ENCODE data around the gene ARMC5. TPM values are rescaled to one million over a fixed set of nuclear protein-coding genes. Genes with fewer than 3 reads are reported as not detected.
"Not testable (repeated sequence)": the region's sequence is repeated elsewhere in the genome, so short reads cannot be mapped to it uniquely, and the experiment has no call there.

ARMC5 gene
- total RNA-seq, 4 donors from 2014 or later = 13.9 to 24.3 (median 19.4) TPM

- intact Hi-C loops (cut with DNase I; ENCODE audit: low total_unique reads) (loop anchor here (10.0 kb wide), 1 partner anchor 373 kb away; the partner anchor contains the start of gene ZNF267), in situ Hi-C loops (cut with MboI; ENCODE audit: low sequenced_read_pairs in 4 of 4) (loop anchor here in 3 of 4 donors (10.0 to 25.0 kb wide), 4 partner anchors 47 to 386 kb away; partner anchors contain the start of genes ZNF267 (in 2 of the 3) and ARMC5 (in 1 of the 3))
- Histone ChIP-seq H3K9me3 (no peaks in the 10 kb centered on the region), H3K36me3 (peaks cover 0 to 35% of the 10 kb centered on the region in 2 donors), H3K27ac (no peak overlapping the region), H3K4me3 (no peak overlapping the region), H3K4me1 (peaks cover 2 to 4% of the 10 kb centered on the region in 2 donors), H3K27me3 (no peaks in the 10 kb centered on the region)
- TF ChIP-seq, protein P1, sequence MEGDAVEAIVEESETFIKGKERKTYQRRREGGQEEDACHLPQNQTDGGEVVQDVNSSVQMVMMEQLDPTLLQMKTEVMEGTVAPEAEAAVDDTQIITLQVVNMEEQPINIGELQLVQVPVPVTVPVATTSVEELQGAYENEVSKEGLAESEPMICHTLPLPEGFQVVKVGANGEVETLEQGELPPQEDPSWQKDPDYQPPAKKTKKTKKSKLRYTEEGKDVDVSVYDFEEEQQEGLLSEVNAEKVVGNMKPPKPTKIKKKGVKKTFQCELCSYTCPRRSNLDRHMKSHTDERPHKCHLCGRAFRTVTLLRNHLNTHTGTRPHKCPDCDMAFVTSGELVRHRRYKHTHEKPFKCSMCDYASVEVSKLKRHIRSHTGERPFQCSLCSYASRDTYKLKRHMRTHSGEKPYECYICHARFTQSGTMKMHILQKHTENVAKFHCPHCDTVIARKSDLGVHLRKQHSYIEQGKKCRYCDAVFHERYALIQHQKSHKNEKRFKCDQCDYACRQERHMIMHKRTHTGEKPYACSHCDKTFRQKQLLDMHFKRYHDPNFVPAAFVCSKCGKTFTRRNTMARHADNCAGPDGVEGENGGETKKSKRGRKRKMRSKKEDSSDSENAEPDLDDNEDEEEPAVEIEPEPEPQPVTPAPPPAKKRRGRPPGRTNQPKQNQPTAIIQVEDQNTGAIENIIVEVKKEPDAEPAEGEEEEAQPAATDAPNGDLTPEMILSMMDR (IDR thresholded peaks at IDR 0.05 in 4 of 5, conservative IDR thresholded peaks at IDR 0.05 in 1 of 5) = no peak
- no peak for DNase-seq
- ATAC-seq = no peak
These were observed 42.1 kb downstream of the ARMC5 start for GRCh38 chr16:31501226-31501965.

- no peak for DNase-seq
- intact Hi-C loops (cut with DNase I; ENCODE audit: low total_unique reads) (loop anchor here (10.0 kb wide), 1 partner anchor 373 kb away; the partner anchor contains the start of gene ZNF267), in situ Hi-C loops (cut with MboI; ENCODE audit: low sequenced_read_pairs in 4 of 4) (loop anchor here in 3 of 4 donors (10.0 to 25.0 kb wide), 4 partner anchors 47 to 385 kb away; partner anchors contain the start of genes ZNF267 (in 2 of the 3) and ARMC5 (in 1 of the 3))
- Histone ChIP-seq H3K27me3 (no peaks in the 10 kb centered on the region), H3K4me3 (no peak overlapping the region), H3K4me1 (peaks cover 7 to 10% of the 10 kb centered on the region in 2 donors), H3K27ac (no peak overlapping the region), H3K9me3 (no peaks in the 10 kb centered on the region), H3K36me3 (peaks cover 0 to 29% of the 10 kb centered on the region in 2 donors)
- TF ChIP-seq, protein P1 (IDR thresholded peaks at IDR 0.05 in 4 of 5, conservative IDR thresholded peaks at IDR 0.05 in 1 of 5) = no peak
- no peak for TF ChIP-seq POLR2A (IDR thresholded peaks at IDR 0.05)
- ATAC-seq = no peak
These were observed 42.7 kb downstream of the ARMC5 start for GRCh38 chr16:31501966-31502348.

GRCh38 chr16:31502981-31503380 lies 43.7 kb downstream of the ARMC5 start:
- intact Hi-C loops (cut with DNase I; ENCODE audit: low total_unique reads) = loop anchor here (10.0 kb wide), 1 partner anchor 372 kb away; the partner anchor contains the start of gene ZNF267
- peaks cover 13 to 17% of the 10 kb centered on the region in 2 donors for H3K4me1 ChIP-seq
- no peak overlapping the region for H3K27ac ChIP-seq

DNA sequence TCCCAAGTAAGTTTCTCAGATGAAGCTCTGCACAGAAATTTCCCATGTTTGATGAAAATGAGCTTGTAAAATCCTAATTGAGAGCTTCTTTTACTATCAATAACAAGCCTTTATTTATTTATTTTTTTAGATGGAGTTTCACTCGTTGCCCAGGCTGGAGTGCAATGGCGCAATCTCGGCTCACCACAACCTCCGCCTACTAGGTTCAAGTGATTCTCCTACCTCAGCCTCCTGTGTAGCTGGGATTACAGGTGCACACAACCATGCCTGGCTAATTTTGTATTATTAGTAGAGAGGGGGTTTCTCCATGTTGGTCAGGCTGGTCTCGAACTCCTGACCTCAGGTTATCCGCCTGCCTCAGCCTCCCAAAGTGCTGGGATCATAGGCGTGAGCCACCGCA lies 44.3 kb downstream of the ARMC5 start:
- not testable (repeated sequence) for H3K4me3 ChIP-seq, H3K9me3 ChIP-seq, DNase-seq, H3K27ac ChIP-seq, H3K27me3 ChIP-seq, ATAC-seq
- Histone ChIP-seq H3K4me1 (peaks cover 13 to 17% of the 10 kb centered on the region in 2 donors), H3K36me3 (peaks cover 0 to 15% of the 10 kb centered on the region in 2 donors)
- in situ Hi-C loops (cut with MboI; ENCODE audit: low sequenced_read_pairs in 4 of 4) = loop anchor here in 3 of 4 donors (10.0 to 25.0 kb wide), 4 partner anchors 49 to 384 kb away; partner anchors contain the start of genes ZNF267 (in 2 of the 3) and ARMC5 (in 1 of the 3)
- intact Hi-C loops (cut with DNase I; ENCODE audit: low total_unique reads) = loop anchor here (10.0 kb wide), 1 partner anchor 371 kb away; the partner anchor contains the start of gene ZNF267

More at GRCh38 chr16:31502981-31503380, 43.7 kb downstream of the ARMC5 start:
- in situ Hi-C loops (cut with MboI; ENCODE audit: low sequenced_read_pairs in 4 of 4) = loop anchor here in 3 of 4 donors (10.0 to 25.0 kb wide), 4 partner anchors 48 to 384 kb away; partner anchors contain the start of genes ZNF267 (in 2 of the 3) and ARMC5 (in 1 of the 3)
- H3K36me3 ChIP-seq = peaks cover 0 to 20% of the 10 kb centered on the region in 2 donors
- H3K4me3 ChIP-seq = no peak overlapping the region
- no peaks in the 10 kb centered on the region for H3K9me3 ChIP-seq
- DNase-seq = no peak
- TF ChIP-seq, protein P1 (IDR thresholded peaks at IDR 0.05 in 4 of 5, conservative IDR thresholded peaks at IDR 0.05 in 1 of 5) = no peak
- TF ChIP-seq POLR2A (IDR thresholded peaks at IDR 0.05) = no peak
- no peaks in the 10 kb centered on the region for H3K27me3 ChIP-seq
- no peak for ATAC-seq

DNA sequence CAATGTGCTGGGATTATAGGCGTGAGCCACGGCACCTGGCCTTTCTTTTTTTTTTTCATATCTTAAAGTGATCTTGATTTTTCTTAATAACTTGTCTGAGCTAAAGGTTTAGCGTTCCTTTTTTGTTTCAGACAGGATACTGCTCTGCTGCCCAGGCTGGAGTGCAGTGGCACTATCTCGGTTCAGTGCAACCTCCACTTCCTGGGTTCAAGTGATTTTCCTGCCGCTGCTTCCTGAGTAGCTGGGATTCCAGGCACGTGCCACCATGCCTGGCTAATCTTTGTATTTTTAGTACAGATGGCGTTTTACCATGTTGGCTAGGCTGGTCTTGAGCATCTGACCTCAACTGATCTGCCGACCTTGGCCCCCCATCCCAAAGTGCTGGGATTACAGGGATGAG lies 44.9 kb downstream of the ARMC5 start:
- no peak for TF ChIP-seq POLR2A (IDR thresholded peaks at IDR 0.05)
- intact Hi-C loops (cut with DNase I; ENCODE audit: low total_unique reads) (loop anchor here (10.0 kb wide), 1 partner anchor 371 kb away; the partner anchor contains the start of gene ZNF267), in situ Hi-C loops (cut with MboI; ENCODE audit: low sequenced_read_pairs in 4 of 4) (loop anchor here in 3 of 4 donors (10.0 to 25.0 kb wide), 4 partner anchors 49 to 383 kb away; partner anchors contain the start of genes ZNF267 (in 2 of the 3) and ARMC5 (in 1 of the 3))
- DNase-seq = no peak
- Histone ChIP-seq H3K4me1 (peaks cover 18 to 21% of the 10 kb centered on the region in 2 donors), H3K27ac (no peak overlapping the region), H3K36me3 (peaks cover 0 to 9% of the 10 kb centered on the region in 2 donors), H3K27me3 (no peaks in the 10 kb centered on the region), H3K4me3 (no peak overlapping the region), H3K9me3 (no peaks in the 10 kb centered on the region)
- ATAC-seq = no peak

Measured in gastrocnemius medialis (tissue), 4 donors.